ENCODE results near the gene PPT2.
"Not testable (repeated sequence)": the region's sequence is repeated elsewhere in the genome, so short reads cannot be mapped to it uniquely, and the experiment has no call there.

Gene PPT2

DNA sequence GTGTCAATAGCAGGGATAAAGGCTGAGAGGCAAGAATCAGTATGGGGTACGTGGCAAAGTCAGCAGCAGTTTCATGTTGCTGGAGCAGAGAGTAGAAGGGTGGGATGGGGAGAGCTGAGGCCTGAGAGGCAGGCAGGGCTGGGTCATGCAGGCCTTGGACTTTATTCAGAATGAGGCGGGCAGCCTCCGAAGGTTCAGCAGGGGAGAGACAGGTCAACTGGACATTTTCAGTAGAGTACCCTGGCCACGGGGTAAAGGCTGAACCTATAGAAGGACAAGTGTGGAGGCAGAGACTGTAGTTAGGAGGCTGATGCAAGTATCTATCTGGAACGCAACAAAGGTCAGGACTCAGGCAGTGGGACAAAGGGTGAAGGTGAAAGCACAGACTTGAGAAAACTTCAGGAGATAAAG lies 56.3 kb downstream of the PPT2 start:
- intact Hi-C loops (cut with DNase I; ENCODE audit: low total_unique reads), result no loop called here
- Histone ChIP-seq H3K9me3 (no peaks in the 10 kb centered on the region), H3K4me3 (no peak overlapping the region), H3K27ac (no peak overlapping the region), H3K36me3 (no peaks in the 10 kb centered on the region), H3K4me1 (no peaks in the 10 kb centered on the region), H3K27me3 (no peaks in the 10 kb centered on the region)
- TF ChIP-seq, protein P1, sequence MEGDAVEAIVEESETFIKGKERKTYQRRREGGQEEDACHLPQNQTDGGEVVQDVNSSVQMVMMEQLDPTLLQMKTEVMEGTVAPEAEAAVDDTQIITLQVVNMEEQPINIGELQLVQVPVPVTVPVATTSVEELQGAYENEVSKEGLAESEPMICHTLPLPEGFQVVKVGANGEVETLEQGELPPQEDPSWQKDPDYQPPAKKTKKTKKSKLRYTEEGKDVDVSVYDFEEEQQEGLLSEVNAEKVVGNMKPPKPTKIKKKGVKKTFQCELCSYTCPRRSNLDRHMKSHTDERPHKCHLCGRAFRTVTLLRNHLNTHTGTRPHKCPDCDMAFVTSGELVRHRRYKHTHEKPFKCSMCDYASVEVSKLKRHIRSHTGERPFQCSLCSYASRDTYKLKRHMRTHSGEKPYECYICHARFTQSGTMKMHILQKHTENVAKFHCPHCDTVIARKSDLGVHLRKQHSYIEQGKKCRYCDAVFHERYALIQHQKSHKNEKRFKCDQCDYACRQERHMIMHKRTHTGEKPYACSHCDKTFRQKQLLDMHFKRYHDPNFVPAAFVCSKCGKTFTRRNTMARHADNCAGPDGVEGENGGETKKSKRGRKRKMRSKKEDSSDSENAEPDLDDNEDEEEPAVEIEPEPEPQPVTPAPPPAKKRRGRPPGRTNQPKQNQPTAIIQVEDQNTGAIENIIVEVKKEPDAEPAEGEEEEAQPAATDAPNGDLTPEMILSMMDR (IDR thresholded peaks at IDR 0.05), result no peak
- peak in 1 of 2 donors; percentile 56 for DNase-seq

DNA sequence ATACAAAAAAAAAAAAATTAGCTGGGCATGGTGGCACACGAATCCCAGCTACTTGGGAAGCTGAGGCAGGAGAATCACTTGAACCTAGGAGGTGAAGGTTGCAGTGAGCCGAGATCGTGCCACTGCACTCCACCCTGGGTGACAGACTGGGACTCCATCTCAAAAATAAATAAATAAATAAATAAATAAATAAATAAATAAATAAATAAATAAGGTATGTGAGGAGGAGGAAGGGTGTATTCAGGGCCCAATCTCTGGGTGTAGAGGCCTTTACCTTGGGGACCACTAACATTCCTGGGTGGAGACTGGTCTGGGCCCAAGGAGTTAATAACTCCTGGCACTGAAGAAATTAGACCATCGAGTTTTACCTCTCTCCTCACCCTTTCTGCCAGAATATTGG lies 57.5 kb downstream of the PPT2 start:
- DNase-seq, result peak in 1 of 2 donors; percentile 7
- H3K9me3 ChIP-seq; H3K27me3 ChIP-seq; H3K4me1 ChIP-seq; intact Hi-C loops (cut with DNase I; ENCODE audit: low total_unique reads); H3K27ac ChIP-seq; H3K36me3 ChIP-seq; H3K4me3 ChIP-seq: not testable (repeated sequence)

DNA sequence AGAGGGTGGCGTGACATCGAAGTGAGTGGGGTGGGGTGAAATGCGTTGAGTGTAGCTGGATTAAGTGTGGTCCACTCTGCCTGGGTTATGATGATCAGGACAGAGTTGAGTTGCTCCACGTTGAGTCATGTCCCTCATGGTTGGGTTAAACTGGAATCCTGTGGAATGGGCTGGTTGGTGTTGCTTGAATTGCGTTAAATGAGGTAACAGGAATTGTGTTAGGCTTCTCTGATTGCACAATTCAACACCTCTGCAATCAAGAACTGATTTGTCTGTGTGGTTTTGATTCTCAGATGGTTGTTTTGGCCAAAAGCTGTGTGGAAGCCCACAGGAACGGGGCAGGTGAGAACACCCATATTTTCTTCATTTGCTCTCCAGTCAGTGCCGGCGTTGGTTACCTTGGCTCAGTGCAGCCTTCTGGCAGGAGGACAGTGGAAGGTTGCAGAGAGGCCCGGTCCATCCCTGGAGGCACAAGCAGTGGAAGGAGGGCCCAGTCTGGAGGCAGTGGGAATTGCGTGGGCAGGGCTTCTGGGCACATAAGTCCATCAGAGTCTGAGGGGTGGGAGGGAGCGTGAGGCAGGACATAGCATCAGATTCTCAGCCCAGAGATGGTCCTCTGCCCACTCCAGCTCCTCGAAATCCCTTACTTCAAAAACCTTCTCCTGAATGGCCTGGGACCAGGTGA lies 58.3 kb downstream of the PPT2 start:
- Histone ChIP-seq H3K4me3 (no peak overlapping the region), H3K36me3 (no peaks in the 10 kb centered on the region), H3K4me1 (no peaks in the 10 kb centered on the region), H3K27ac (no peak overlapping the region), H3K27me3 (peaks cover 0 to 3% of the 10 kb centered on the region in 2 donors), H3K9me3 (no peaks in the 10 kb centered on the region)
- intact Hi-C loops (cut with DNase I; ENCODE audit: low total_unique reads), result no loop called here
- TF ChIP-seq, protein P1 (IDR thresholded peaks at IDR 0.05), result no peak
- peak in 1 of 2 donors; percentile 53 for DNase-seq
